Upper lobe of left lung (tissue), 6 donors: Measurements from ENCODE around the gene REM1. TPM values are rescaled to one million over a fixed set of nuclear protein-coding genes. Genes with fewer than 3 reads are reported as not detected.

Experiments used
- ATAC-seq, 2 donors: fragments of 200-7000 bp; cut with Tn5 transposase; one replicate each; pipeline ENCODE4 v1.9.1; 2022; ENCODE audit warnings: mild to moderate bottlenecking in 2 of 2, moderate library complexity in 2 of 2; ENCODE audit not compliant: low FRiP score in 2 of 2
- DNase-seq, 2 donors: peaks; one replicate each; pipeline ENCODE4 v3.0.0-alpha.2; 2019 to 2020
- H3K27ac ChIP-seq, 4 donors: fragments of 200-600 bp; sonication (generic); one replicate each; pipeline ENCODE4 v1.5.1; 2016 to 2019
- H3K27me3 ChIP-seq, 4 donors: fragments of 200-600 bp; sonication (generic); one replicate each; pipeline ENCODE4 v1.5.1; 2017 to 2019
- H3K36me3 ChIP-seq, 4 donors: fragments of 200-600 bp; sonication (generic); one replicate each; pipeline ENCODE4 v1.5.1; 2016 to 2019
- H3K4me1 ChIP-seq, 4 donors: fragments of 200-600 bp; sonication (generic); one replicate each; pipeline ENCODE4 v1.5.1; 2018 to 2019
- H3K4me3 ChIP-seq, 4 donors: fragments of 200-600 bp; sonication (generic); one replicate each; pipeline ENCODE4 v1.5.1; 2017 to 2019; ENCODE audit warnings: mild to moderate bottlenecking in 2 of 4, moderate library complexity in 1 of 4
- H3K9me3 ChIP-seq, 4 donors: fragments of 200-600 bp; sonication (generic); one replicate each; pipeline ENCODE4 v1.5.1; 2018 to 2019
- EP300 ChIP-seq, 4 donors: sonication (generic); formaldehyde crosslinking; IDR thresholded peaks; one replicate each; pipeline ENCODE4 v1.5.1; 2017; ENCODE audit warnings: antibody characterized with exemption in 4 of 4, control low read depth in 2 of 4
- POLR2A ChIP-seq, 4 donors: fragments of 450-650 bp; IDR thresholded peaks; one replicate each; pipeline ENCODE4 v1.5.1; 2016 to 2017; ENCODE audit warnings: antibody characterized with exemption in 4 of 4, mild to moderate bottlenecking in 2 of 4
- POLR2AphosphoS5 ChIP-seq, 2 donors: sonication (generic); formaldehyde crosslinking; IDR thresholded peaks; one replicate each; pipeline ENCODE4 v1.5.1; 2017; ENCODE audit warnings: antibody characterized with exemption in 2 of 2
- WGBS, 2 donors: methylation state at CpG; one replicate each; pipeline ENCODE4 v1.1.5; 2017 to 2018; 5-methylcytosine and 5-hydroxymethylcytosine counted together
- total RNA-seq, 6 donors: library from RNA; depleted of rRNA in 4 of 6; stranded (reverse); fragments of >200 nt in 4 of 6; gene quantifications; one replicate each; pipeline versions ENCODE4 v1.1.0 to v1.2.1, GENCODE V29; 2016 to 2021
- TF ChIP-seq, protein P1 (sequence below), 6 experiments: fragments of 450-650 bp in 4 of 6; fragments of 200-600 bp in 2 of 6; sonication (generic) in 2 of 6; IDR thresholded peaks; one replicate each; pipeline ENCODE4 v1.5.1; 2016 to 2019; ENCODE audit warnings: antibody characterized with exemption in 6 of 6
- donor health status: DM: no; HTN: no; CAD: no; lungs with moderate emphysema.
- donor health status: DM: no; HTN: yes; CAD: no; lungs with severe emphysema.

REM1 gene
- total RNA-seq, 6 donors from 2014 or later = 0.30 to 9.5 (median 2.2) TPM

DNA sequence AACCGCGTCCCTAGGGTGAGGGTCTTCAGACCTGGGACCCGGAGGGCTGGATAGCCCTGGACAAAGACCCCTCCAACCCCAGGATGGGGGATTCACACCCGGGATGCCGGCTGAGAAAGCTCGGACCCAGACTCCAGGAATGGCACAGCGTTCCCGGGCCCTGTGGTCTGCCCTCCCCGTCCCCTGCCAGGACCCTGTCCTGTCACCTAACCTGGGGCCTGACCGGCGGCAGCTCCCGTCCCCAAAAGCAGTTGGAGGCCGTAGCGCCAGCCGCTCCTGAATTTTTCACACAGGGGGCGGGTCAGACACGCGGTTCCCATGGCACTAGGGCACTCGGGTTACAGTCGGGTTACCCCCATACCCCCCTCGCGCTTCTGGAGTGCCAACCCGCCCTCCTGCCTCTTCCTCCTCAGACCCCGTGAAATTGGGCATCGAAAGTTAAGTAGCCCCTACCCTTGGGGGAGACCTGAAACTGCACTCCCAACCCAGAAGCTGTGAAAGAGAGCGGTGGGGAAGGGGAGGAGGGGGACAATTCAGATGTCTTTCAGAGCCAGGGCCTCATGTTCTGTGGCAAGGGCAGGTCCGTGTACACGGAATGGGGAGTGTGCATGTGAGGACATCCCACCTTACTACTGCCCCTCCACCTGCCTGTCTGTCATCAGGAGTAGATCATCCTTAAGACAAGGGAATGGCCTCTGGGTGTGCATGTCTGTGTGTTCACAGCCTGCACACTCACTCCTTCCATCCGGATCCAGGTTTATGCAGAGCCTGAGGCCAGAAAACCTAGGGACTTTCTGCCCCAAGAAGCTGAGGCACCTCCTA, 595 bp downstream of the REM1 start:
- H3K27me3 ChIP-seq = peaks cover 0 to 13% (median 4%) of the 10 kb centered on the region in 4 donors
- peak overlapping the region in 3 of 4 donors; percentile 59 to 74 (median 61) for H3K27ac ChIP-seq
- peaks cover 8 to 19% (median 10%) of the 10 kb centered on the region in 4 donors for H3K4me1 ChIP-seq
- peak in 1 of 2 donors; percentile 73 for DNase-seq
- TF ChIP-seq, protein P1, sequence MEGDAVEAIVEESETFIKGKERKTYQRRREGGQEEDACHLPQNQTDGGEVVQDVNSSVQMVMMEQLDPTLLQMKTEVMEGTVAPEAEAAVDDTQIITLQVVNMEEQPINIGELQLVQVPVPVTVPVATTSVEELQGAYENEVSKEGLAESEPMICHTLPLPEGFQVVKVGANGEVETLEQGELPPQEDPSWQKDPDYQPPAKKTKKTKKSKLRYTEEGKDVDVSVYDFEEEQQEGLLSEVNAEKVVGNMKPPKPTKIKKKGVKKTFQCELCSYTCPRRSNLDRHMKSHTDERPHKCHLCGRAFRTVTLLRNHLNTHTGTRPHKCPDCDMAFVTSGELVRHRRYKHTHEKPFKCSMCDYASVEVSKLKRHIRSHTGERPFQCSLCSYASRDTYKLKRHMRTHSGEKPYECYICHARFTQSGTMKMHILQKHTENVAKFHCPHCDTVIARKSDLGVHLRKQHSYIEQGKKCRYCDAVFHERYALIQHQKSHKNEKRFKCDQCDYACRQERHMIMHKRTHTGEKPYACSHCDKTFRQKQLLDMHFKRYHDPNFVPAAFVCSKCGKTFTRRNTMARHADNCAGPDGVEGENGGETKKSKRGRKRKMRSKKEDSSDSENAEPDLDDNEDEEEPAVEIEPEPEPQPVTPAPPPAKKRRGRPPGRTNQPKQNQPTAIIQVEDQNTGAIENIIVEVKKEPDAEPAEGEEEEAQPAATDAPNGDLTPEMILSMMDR (IDR thresholded peaks at IDR 0.05) = no peak
- no peaks in the 10 kb centered on the region for H3K9me3 ChIP-seq
- no peaks in the 10 kb centered on the region for H3K36me3 ChIP-seq
- 2 to 8% methylated on average over 13 to 19 of the region's 29 CpGs for WGBS, 2 donors
- peak; percentile 20 to 42 for ATAC-seq
- H3K4me3 ChIP-seq = peak overlapping the region in 3 of 4 donors; percentile 37 to 55 (median 47)

DNA sequence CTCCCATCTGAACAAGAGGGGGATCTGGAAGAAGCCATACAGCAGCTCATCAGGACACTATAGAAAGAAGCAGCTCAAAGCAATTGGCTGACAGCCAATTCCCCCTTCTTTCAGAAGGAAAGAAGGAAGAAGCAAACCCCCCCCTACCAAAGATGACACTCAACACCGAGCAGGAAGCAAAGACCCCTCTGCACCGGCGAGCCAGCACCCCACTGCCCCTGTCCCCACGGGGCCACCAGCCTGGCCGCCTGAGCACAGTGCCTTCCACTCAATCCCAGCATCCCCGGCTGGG, 1.2 kb downstream of the REM1 start:
- peaks cover 0 to 13% (median 4%) of the 10 kb centered on the region in 4 donors for H3K27me3 ChIP-seq
- TF ChIP-seq EP300 (IDR thresholded peaks at IDR 0.05) (no peak), POLR2A (IDR thresholded peaks at IDR 0.05) (no peak), POLR2AphosphoS5 (IDR thresholded peaks at IDR 0.05) (no peak)
- TF ChIP-seq, protein P1 (IDR thresholded peaks at IDR 0.05) = no peak
- no peak for DNase-seq
- peak overlapping the region in 3 of 4 donors; percentile 37 to 55 (median 47) for H3K4me3 ChIP-seq
- 66% methylated on average over 6 of the region's 6 CpGs; no CpG with 5 or more reads in 1 of the 2 donors for WGBS, 2 donors
- H3K27ac ChIP-seq = peak overlapping the region in 2 of 4 donors; percentile 59 to 74
- H3K36me3 ChIP-seq = no peaks in the 10 kb centered on the region
- peaks cover 8 to 19% (median 10%) of the 10 kb centered on the region in 4 donors for H3K4me1 ChIP-seq
- H3K9me3 ChIP-seq = no peaks in the 10 kb centered on the region
- ATAC-seq = no peak

DNA sequence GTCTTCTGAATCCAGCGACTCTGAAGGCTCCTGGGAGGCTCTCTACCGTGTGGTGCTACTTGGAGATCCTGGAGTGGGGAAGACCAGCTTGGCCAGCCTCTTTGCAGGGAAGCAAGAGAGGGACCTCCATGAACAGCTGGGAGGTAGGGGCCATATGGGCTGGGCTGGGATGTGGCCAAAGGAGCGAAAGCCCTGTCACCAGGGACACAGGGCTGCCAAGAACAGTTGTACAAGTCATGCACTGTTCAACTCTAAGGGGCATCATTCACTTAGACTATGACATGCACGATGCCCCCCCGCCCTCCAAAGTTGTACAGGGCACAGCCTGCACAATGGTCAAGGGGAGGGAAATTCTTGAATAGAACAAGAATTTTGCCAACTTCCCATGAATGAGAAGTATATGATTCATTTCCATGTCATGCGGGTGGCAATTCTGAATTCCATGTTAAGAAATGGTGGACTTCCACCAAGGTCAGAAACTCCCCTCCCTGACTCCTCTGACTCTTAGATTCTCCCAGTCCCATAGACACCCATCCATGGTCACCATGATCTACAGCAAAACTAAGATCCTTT, 1.6 kb downstream of the REM1 start:
- H3K27me3 ChIP-seq = peaks cover 0 to 13% (median 4%) of the 10 kb centered on the region in 4 donors
- no peak for ATAC-seq
- no peak overlapping the region for H3K4me3 ChIP-seq
- TF ChIP-seq POLR2AphosphoS5 (IDR thresholded peaks at IDR 0.05) = no peak
- H3K27ac ChIP-seq = no peak overlapping the region
- no peak for DNase-seq
- H3K9me3 ChIP-seq = no peaks in the 10 kb centered on the region
- H3K36me3 ChIP-seq = no peaks in the 10 kb centered on the region
- H3K4me1 ChIP-seq = peaks cover 8 to 19% (median 10%) of the 10 kb centered on the region in 4 donors
- 83 to 86% methylated on average over 3 to 6 of the region's 6 CpGs for WGBS, 2 donors

DNA sequence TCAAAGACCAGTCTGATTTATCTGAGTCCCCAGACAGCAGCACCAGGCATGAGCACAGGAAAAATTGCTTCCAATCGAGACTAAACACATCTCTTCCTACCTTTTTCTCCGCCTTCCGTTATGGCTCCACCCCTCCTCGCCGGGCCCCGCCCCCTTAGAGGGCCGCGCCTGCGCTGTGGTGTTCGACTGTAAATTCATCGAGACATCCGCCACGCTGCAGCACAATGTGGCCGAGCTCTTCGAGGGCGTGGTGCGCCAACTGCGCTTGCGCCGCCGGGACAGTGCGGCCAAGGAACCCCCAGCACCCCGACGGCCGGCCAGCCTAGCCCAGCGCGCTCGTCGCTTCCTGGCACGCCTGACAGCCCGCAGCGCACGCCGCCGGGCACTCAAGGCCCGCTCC, 8.9 kb downstream of the REM1 start:
- ATAC-seq (peak in 1 of 2 donors; percentile 41), DNase-seq (peak in 1 of 2 donors; percentile 86)
- WGBS, 2 donors = 47 to 53% methylated on average over 35 to 36 of the region's 36 CpGs
- H3K4me3 ChIP-seq = no peak overlapping the region
- peaks cover 0 to 4% (median 0%) of the 10 kb centered on the region in 4 donors for H3K9me3 ChIP-seq
- H3K36me3 ChIP-seq = no peaks in the 10 kb centered on the region
- peaks cover 0 to 7% (median 3%) of the 10 kb centered on the region in 4 donors for H3K4me1 ChIP-seq
- H3K27me3 ChIP-seq = peaks cover 0 to 7% (median 3%) of the 10 kb centered on the region in 4 donors
- TF ChIP-seq EP300 (IDR thresholded peaks at IDR 0.05) (no peak), POLR2AphosphoS5 (IDR thresholded peaks at IDR 0.05) (no peak), POLR2A (IDR thresholded peaks at IDR 0.05) (no peak)
- TF ChIP-seq, protein P1 (IDR thresholded peaks at IDR 0.05) = no peak
- H3K27ac ChIP-seq = no peak overlapping the region

DNA sequence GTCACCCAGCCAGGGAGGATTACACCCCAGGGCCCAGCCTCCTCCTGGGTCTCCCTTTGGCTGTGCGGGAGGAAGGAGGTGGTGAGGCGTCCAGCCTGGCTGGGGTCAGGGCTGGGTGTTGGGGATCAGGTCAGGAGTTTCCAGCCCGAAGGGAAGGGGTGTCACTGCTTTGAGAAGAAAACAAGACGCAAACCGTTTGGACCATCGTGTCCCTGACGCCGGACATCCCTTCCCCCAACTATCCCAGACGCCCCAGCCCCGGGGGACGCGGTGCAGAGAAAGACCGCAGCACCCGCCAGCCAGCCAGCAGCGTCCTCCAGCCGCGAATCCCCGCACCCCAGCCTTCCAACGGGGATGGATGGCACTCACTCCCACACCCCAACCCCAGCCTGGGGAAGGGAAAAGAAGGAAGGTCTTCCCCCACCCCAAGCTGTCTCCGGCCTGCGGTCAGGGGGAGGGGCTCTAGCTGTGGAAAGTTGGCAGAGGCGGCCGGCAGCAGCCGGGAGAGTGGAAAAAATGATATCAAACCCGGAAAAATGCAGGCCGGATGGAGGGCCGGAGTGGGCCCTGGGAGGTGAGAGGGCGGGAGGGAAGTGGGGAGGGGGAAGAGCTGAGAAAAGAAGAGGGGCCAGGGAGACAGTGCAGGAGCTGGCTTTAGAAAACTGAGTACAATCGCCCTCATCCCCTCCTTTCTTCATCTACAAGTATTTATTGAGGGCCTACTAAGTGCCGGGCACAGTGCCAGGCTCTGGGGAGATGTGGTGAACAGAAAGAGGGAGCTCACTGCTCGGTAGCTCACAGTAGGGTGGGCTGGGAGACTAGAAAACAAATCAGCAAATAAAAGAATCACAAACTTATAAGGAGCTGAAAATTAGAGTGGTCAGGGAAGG, 10.6 kb downstream of the REM1 start:
- ATAC-seq (peak; percentile 82 to 90), DNase-seq (peak in 1 of 2 donors; percentile 80)
- peaks cover 0 to 7% (median 3%) of the 10 kb centered on the region in 4 donors for H3K27me3 ChIP-seq
- peak overlapping the region in 2 of 4 donors; percentile 23 to 29 for H3K4me3 ChIP-seq
- no peaks in the 10 kb centered on the region for H3K36me3 ChIP-seq
- H3K4me1 ChIP-seq = peaks cover 0 to 7% (median 3%) of the 10 kb centered on the region in 4 donors
- TF ChIP-seq EP300 (IDR thresholded peaks at IDR 0.05) (peak in 1 of 4 donors; percentile 13), POLR2A (IDR thresholded peaks at IDR 0.05) (no peak), POLR2AphosphoS5 (IDR thresholded peaks at IDR 0.05) (peak; percentile 13 to 40)
- TF ChIP-seq, protein P1 (IDR thresholded peaks at IDR 0.05) = no peak
- 9 to 27% methylated on average over 17 to 30 of the region's 31 CpGs for WGBS, 2 donors
- H3K9me3 ChIP-seq = peaks cover 0 to 4% (median 0%) of the 10 kb centered on the region in 4 donors
- peak overlapping the region; percentile 62 to 80 (median 67) for H3K27ac ChIP-seq
